Measurements from ENCODE around the gene LRRC47. TPM values are rescaled to one million over a fixed set of nuclear protein-coding genes. Genes with fewer than 3 reads are reported as not detected.
A peak's percentile ranks its signal among the peaks of the same experiment; 100 is the strongest.

LRRC47 gene
- total and polyA plus RNA-seq, 7 donors: 44.3 to 126 (median 93.9) TPM

DNA sequence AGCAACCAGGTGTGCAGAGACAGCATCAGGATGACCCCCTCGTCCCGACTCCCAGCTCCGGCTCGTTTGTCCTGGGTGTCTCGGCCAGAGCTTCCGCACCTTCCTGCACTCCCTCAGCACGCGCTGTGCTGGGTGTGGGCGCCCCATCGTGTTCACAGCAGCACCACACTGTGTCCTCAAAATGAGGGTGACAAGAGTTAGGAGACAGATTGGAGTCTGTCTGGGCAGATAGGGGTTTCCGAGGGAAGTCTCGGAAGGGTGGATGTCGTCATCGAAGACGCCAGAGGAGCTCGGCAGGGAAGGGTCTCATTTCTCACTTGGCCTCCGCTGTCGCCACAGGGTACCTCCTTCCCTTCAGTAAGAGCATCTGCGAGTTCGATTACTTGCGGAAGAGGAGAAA, 39.9 kb downstream of the LRRC47 start:
- Histone ChIP-seq H3K9me3 (no peaks in the 10 kb centered on the region), H3K4me1 (peaks cover 6% of the 10 kb centered on the region), H3K27ac (no peak overlapping the region), H3K4me3 (no peak overlapping the region), H3K27me3 (ENCODE audit: insufficient read depth in 3 of 3, low read length in 2 of 3) (no peaks in the 10 kb centered on the region), H3K36me3 (ENCODE audit: insufficient read depth in 1 of 2, low read depth in 1 of 2) (no peaks in the 10 kb centered on the region)
- DNase-seq: peak in 1 of 2 donors; percentile 25
- WGBS, 3 donors: 79 to 81% (median 79%) methylated on average over 21 of the region's 21 CpGs
- ATAC-seq: no peak
- TF ChIP-seq, protein P1, sequence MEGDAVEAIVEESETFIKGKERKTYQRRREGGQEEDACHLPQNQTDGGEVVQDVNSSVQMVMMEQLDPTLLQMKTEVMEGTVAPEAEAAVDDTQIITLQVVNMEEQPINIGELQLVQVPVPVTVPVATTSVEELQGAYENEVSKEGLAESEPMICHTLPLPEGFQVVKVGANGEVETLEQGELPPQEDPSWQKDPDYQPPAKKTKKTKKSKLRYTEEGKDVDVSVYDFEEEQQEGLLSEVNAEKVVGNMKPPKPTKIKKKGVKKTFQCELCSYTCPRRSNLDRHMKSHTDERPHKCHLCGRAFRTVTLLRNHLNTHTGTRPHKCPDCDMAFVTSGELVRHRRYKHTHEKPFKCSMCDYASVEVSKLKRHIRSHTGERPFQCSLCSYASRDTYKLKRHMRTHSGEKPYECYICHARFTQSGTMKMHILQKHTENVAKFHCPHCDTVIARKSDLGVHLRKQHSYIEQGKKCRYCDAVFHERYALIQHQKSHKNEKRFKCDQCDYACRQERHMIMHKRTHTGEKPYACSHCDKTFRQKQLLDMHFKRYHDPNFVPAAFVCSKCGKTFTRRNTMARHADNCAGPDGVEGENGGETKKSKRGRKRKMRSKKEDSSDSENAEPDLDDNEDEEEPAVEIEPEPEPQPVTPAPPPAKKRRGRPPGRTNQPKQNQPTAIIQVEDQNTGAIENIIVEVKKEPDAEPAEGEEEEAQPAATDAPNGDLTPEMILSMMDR (IDR thresholded peaks at IDR 0.05): no peak
- intact Hi-C loops (cut with DNase I): no loop called here

DNA sequence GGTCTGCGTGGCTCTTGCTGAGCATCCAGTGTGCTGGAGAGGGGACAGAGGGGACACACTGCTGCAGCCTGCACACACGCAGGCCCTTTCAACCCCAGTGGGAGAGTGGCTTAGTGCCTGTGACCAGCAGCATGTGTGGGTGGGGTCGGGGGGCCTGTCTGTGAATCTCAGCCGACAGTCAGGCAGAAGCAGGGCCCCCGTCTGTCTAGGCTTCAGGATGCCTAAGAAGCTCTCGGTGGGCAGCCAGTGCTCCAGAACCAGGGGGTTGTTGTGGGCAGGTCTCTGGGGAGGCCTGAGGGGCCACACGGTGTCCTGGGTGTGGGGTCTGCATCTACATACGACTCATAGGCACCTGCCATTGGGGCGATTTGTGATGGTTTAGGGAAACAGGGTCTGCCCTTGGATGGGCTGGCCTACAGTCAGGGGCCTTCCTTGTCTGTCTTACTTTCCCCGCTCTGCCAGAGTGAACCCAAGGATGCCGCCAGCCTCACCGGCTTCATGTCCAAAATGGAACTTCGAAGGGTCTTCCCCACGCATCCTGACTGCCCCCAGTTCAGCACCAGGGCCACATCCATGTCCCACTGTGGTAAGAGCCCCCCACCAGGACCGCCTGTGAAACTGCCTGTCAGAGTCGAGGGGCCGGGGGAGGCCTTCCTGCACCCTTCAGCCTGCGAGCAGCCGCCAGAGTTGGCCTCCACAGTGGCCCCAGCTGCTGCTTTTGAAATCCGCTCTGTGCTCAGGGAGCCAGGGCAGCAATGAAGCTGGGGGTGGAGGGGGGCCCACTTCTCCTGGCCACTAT, 42.4 kb downstream of the LRRC47 start:
- TF ChIP-seq, protein P1 (IDR thresholded peaks at IDR 0.05): no peak
- Histone ChIP-seq H3K27ac (no peak overlapping the region), H3K9me3 (no peaks in the 10 kb centered on the region), H3K36me3 (ENCODE audit: insufficient read depth in 1 of 2, low read depth in 1 of 2) (no peaks in the 10 kb centered on the region), H3K27me3 (ENCODE audit: insufficient read depth in 3 of 3, low read length in 2 of 3) (no peaks in the 10 kb centered on the region), H3K4me1 (no peaks in the 10 kb centered on the region), H3K4me3 (no peak overlapping the region)
- intact Hi-C loops (cut with DNase I): no loop called here
- 63 to 71% (median 71%) methylated on average over 20 of the region's 20 CpGs for WGBS, 3 donors
- DNase-seq (peak in 1 of 2 donors; percentile 24), ATAC-seq (no peak)

DNA sequence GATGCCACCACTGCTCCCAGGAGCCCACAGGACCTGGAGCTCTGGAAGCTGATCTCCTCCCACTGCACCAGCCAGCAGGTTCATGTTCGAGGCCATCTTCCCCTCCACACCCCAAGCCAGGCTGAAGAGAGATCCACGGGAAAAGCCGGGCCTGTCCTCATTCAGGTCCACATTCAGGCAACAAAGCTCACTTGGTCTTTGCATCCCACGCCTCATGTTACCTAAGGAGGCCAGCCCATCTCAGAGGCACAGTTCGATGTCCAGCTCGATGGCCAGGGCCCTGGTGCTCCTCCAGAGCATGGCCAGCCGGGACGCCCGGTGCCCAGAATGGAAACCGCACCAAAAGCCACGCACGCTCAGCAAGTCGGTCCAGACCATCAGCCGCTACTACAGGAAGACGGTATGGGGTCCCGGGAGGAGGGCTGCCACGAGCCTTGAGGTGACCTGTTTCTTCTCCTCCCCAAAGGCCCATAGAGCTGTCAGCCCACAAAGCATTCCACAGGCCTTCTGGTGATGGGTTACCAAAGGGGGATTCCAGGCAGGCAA, 43.8 kb downstream of the LRRC47 start, which contains the start of gene CCDC27:
CCDC27 (plus strand) TSS at position 51 of the 546 bp plus-strand sequence; CDS start at position 83, 32 bp downstream.
- 84 to 87% (median 87%) methylated on average over 17 of the region's 17 CpGs for WGBS, 3 donors
- Histone ChIP-seq H3K9me3 (no peaks in the 10 kb centered on the region), H3K36me3 (ENCODE audit: insufficient read depth in 1 of 2, low read depth in 1 of 2) (no peaks in the 10 kb centered on the region), H3K27me3 (ENCODE audit: insufficient read depth in 3 of 3, low read length in 2 of 3) (no peaks in the 10 kb centered on the region), H3K4me1 (peaks cover 4% of the 10 kb centered on the region), H3K4me3 (no peak within 1 kb of the TSS), H3K27ac (no peak within 1 kb of the TSS)
- TF ChIP-seq, protein P1 (IDR thresholded peaks at IDR 0.05): no peak
- intact Hi-C loops (cut with DNase I): no loop called here
- ATAC-seq (no peak), DNase-seq (peak in 1 of 2 donors; percentile 49)

DNA sequence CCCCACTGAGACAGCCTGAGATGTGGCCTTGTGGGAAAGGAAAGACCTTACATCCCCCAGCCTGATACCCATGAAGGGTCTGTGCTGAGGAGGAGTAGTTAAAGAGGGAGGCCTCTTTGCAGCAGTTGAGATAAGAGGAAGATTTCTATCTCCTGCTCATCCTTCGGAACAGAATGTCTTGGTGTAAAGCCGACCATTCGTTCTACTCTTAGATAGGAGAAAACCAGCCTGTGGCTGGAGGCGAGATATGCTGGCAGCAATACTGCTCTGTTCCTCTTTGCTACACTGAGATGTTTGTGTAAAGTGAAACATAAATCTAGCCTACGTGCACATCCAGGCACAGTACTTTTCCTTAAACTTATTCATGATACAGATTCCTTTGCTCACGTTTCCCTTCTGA, 45.6 kb downstream of the LRRC47 start:
- Histone ChIP-seq H3K36me3 (ENCODE audit: insufficient read depth in 1 of 2, low read depth in 1 of 2) (no peaks in the 10 kb centered on the region), H3K4me3 (no peak overlapping the region), H3K27me3 (ENCODE audit: insufficient read depth in 3 of 3, low read length in 2 of 3) (no peaks in the 10 kb centered on the region), H3K4me1 (peaks cover 10% of the 10 kb centered on the region), H3K9me3 (no peaks in the 10 kb centered on the region), H3K27ac (no peak overlapping the region)
- TF ChIP-seq, protein P1 (IDR thresholded peaks at IDR 0.05): no peak
- ATAC-seq (no peak), DNase-seq (peak in 1 of 2 donors; percentile 21)
- intact Hi-C loops (cut with DNase I): no loop called here
- WGBS, 3 donors: 78 to 82% (median 79%) methylated on average over 6 of the region's 6 CpGs

All from psoas muscle (tissue), 8 donors.